Activated CD4-positive, CD25-positive, alpha-beta regulatory T cell treated with anti-CD3 and anti-CD28 coated beads, Interleukin-2, amount 50 U/mL, for 24 hours (primary cell): ENCODE measurements around the gene PTRH2.

ENCODE experiments used
- ATAC-seq, 2 donors: fragments of 150-1000 bp; cut with Tn5 transposase; one replicate each; pipeline ENCODE4 v1.10.0; 2021; ENCODE audit warnings: mild to moderate bottlenecking in 1 of 2, moderate library complexity in 1 of 2

Gene PTRH2

GRCh38 chr17:59719526-59719925, 12.3 kb upstream of the PTRH2 start:
- ATAC-seq: no peak

- no peak for ATAC-seq
Observed at GRCh38 chr17:59716427-59716826, 9.2 kb upstream of the PTRH2 start.

GRCh38 chr17:59714255-59714654, 7.0 kb upstream of the PTRH2 start:
- ATAC-seq: no peak

GRCh38 chr17:59712862-59713261, 5.6 kb upstream of the PTRH2 start:
- no peak for ATAC-seq

- no peak for ATAC-seq
Observed at GRCh38 chr17:59711936-59712335, 4.7 kb upstream of the PTRH2 start.

GRCh38 chr17:59707971-59708430, 771 bp upstream of the PTRH2 start:
- ATAC-seq: no peak

GRCh38 chr17:59702304-59702703, 4.9 kb downstream of the PTRH2 start:
- no peak for ATAC-seq

- no peak for ATAC-seq
Observed at GRCh38 chr17:59699786-59700185, 7.4 kb downstream of the PTRH2 start.

GRCh38 chr17:59699218-59699617, 8.0 kb downstream of the PTRH2 start:
- ATAC-seq: no peak

GRCh38 chr17:59698143-59698542, 9.1 kb downstream of the PTRH2 start:
- no peak for ATAC-seq

- peak in 1 of 2 donors; percentile 15 for ATAC-seq
Observed at GRCh38 chr17:59696682-59697277, 10.4 kb downstream of the PTRH2 start.

GRCh38 chr17:59695945-59696681, 11.1 kb downstream of the PTRH2 start:
- ATAC-seq: no peak

- ATAC-seq: no peak
Observed at GRCh38 chr17:59694344-59694743, 12.9 kb downstream of the PTRH2 start.

GRCh38 chr17:59693582-59693981, 13.6 kb downstream of the PTRH2 start:
- no peak for ATAC-seq

GRCh38 chr17:59688496-59688895, 18.7 kb downstream of the PTRH2 start:
- ATAC-seq: no peak

- ATAC-seq: peak in 1 of 2 donors; percentile 41
Observed at GRCh38 chr17:59688008-59688407, 19.2 kb downstream of the PTRH2 start.

- ATAC-seq: no peak
Observed at GRCh38 chr17:59684967-59685366, 22.3 kb downstream of the PTRH2 start.

GRCh38 chr17:59683283-59683682, 23.9 kb downstream of the PTRH2 start:
- ATAC-seq: peak in 1 of 2 donors; percentile 30

- ATAC-seq: no peak
Observed at GRCh38 chr17:59680314-59680713, 26.9 kb downstream of the PTRH2 start.

- no peak for ATAC-seq
Observed at GRCh38 chr17:59678918-59679317, 28.3 kb downstream of the PTRH2 start.

GRCh38 chr17:59676716-59677115, 30.5 kb downstream of the PTRH2 start:
- no peak for ATAC-seq

- no peak for ATAC-seq
Observed at GRCh38 chr17:59675231-59675630, 32.0 kb downstream of the PTRH2 start.

- ATAC-seq: peak in 1 of 2 donors; percentile 41
Observed at GRCh38 chr17:59671386-59671785, 35.8 kb downstream of the PTRH2 start.

GRCh38 chr17:59669944-59670343, 37.3 kb downstream of the PTRH2 start:
- no peak for ATAC-seq

- ATAC-seq: no peak
Observed at GRCh38 chr17:59669411-59669810, 37.8 kb downstream of the PTRH2 start.
